Measurements from ENCODE around the gene IBA57.

The IBA57 gene

DNA sequence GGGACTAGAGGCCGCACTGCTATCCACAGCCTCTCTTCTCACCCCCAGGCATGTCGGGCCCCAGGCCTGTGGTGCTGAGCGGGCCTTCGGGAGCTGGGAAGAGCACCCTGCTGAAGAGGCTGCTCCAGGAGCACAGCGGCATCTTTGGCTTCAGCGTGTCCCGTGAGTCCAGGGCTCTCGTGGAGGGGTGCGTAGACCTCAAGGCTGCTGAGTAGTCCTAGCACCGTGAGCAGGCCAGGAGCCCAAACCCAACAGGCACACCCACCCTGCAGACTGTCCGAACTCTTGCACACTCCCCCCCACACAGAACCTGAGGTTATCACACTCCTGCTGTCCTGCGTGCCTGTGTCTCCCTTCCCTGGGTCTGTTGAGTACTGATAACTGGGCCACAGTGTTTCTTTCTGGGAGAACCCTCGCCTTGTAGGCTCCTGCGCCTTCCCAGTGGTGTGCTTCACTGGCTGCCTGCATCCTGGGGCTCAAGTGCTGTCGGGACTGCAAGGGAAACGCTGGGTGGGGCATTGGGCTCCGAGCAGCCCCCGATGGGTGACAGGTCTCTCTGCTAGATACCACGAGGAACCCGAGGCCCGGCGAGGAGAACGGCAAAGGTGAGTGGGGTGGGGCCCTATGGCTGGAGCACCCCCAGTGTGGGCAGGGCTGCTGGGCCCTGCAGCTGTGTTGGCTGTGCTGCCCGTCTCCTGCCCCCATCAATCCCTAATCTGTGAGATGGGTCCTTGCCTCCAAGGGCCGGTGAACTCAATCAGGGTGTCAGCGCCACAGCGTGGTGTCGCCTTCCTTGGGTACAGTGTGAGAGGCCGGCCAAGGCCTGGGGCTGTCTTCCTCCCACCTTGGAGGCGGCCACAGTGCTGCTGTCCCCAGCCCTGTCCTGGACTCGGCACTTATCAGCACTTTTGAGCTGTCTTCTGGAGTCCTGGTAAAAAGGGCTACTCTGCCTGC, 19.9 kb upstream of the IBA57 start:
- no peak for DNase-seq (ENCODE audit: low spot score)

- DNase-seq (ENCODE audit: low spot score), result no peak
Observed at GRCh38 chr1:228146417-228147150, 19.0 kb upstream of the IBA57 start.

DNA sequence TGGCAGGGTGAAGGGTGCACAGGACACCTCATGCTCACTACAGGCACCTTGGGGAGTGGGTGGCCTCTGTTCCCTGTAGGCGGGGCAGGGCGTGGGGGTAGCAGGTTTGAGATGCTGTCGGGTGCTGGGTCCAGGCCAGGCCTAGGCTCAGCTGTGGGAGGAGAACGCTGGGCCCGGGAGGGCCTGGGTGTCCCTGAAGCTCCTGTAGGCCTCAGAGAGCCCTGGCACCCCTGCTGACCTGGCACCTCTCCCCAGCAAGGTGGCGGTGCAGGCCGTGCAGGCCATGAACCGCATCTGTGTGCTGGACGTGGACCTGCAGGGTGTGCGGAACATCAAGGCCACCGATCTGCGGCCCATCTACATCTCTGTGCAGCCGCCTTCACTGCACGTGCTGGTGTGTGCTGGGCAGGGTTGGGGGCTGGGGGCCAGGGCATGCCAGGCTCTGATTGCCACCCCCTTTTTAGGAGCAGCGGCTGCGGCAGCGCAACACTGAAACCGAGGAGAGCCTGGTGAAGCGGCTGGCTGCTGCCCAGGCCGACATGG, 18.4 kb upstream of the IBA57 start:
- DNase-seq (ENCODE audit: low spot score), result no peak

GRCh38 chr1:228147768-228148167, 17.8 kb upstream of the IBA57 start:
- DNase-seq (ENCODE audit: low spot score), result no peak

DNA sequence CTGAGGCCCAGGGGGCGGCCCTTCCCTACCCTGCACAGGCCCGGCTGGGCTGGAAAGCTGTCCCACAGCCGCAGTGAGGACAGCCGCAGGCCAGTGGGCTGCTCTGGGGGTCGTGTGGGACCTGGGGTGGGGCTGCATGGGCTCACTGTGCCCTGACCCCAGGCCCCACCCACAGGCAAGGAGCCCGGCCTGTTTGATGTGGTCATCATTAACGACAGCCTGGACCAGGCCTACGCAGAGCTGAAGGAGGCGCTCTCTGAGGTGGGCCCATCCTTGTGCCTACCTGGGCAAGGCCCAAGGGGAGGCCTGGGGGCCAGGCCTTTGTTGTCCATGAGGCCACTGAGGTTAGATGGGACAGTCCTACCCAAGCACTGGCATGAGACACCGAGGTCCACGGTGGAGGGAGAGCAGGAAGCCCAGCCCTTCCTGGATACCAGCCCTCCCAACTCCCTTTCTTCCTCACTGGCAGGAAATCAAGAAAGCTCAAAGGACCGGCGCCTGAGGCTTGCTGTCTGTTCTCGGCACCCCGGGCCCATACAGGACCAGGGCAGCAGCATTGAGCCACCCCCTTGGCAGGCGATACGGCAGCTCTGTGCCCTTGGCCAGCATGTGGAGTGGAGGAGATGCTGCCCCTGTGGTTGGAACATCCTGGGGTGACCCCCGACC, 17.3 kb upstream of the IBA57 start:
- DNase-seq (ENCODE audit: low spot score), result no peak

DNA sequence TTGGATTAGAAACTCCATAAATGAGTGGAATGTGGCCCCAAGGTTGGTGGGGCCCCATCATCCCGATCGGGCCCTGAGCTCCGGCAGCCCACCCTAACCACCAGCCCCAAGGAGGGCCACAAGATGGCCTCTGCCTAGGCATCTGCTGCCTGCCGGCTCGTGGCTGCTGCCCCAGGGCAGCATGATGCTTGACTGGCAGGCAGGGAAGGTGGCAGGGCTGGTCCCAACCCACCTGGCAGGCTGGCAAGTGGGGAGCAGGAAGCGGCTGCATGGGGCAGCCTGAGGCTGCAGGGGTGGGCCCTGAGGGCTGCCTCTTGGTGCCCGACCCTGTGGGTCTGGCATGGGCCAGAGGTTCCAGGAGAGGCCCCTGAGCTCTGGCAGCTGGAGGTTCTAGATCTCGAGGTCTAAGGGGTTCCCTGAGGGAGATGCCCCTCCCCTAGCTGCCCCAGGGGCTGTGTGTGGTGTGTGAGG, 16.6 kb upstream of the IBA57 start:
- DNase-seq (ENCODE audit: low spot score), result no peak

- DNase-seq (ENCODE audit: low spot score), result no peak
Observed at GRCh38 chr1:228149406-228150119, 16.0 kb upstream of the IBA57 start, which contains the start of gene GJC2. GJC2 (plus strand) TSS chr1:228149930; CDS start chr1:228157759, 7,829 bp downstream.

- DNase-seq (ENCODE audit: low spot score), result no peak
Observed at GRCh38 chr1:228150120-228150460, 15.5 kb upstream of the IBA57 start.

GRCh38 chr1:228150461-228151179, 15.0 kb upstream of the IBA57 start:
- DNase-seq (ENCODE audit: low spot score), result no peak

DNA sequence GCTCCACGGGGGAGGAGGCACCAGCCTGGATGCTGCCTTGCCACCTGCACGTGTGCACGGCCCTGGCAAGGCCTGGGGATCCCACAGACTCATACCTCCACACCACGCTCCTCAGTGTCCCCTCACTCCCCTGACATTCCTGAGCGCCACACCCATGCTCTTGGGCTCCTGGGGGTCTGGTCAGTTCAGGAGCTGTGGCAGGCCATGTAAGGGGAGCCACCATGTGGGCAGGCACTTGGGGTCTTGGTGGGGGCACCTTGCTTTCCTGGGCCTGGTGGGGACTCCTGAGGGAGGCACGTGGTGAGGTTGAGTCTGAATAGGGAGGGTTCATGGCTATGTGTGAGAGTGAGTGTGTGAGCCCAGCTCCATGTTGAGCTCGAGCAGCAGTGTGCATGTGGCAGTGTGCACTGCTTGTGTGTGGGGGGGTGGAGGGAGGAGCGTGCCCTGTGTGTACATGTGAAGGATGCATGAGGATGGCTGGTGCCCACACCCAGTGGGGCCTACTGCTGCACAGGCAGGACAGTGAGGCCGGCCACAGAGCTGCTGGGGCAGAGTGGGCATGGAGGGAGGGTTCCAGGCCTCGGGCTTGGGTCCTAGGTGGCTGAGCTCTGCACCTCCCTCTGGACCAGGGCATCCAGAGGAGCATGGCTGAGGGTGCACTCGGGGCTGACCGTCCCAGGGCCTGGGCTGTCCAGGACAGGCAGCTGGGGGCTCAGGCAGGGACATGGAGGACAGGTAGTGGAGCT, 14.3 kb upstream of the IBA57 start:
- DNase-seq (ENCODE audit: low spot score), result no peak

DNA sequence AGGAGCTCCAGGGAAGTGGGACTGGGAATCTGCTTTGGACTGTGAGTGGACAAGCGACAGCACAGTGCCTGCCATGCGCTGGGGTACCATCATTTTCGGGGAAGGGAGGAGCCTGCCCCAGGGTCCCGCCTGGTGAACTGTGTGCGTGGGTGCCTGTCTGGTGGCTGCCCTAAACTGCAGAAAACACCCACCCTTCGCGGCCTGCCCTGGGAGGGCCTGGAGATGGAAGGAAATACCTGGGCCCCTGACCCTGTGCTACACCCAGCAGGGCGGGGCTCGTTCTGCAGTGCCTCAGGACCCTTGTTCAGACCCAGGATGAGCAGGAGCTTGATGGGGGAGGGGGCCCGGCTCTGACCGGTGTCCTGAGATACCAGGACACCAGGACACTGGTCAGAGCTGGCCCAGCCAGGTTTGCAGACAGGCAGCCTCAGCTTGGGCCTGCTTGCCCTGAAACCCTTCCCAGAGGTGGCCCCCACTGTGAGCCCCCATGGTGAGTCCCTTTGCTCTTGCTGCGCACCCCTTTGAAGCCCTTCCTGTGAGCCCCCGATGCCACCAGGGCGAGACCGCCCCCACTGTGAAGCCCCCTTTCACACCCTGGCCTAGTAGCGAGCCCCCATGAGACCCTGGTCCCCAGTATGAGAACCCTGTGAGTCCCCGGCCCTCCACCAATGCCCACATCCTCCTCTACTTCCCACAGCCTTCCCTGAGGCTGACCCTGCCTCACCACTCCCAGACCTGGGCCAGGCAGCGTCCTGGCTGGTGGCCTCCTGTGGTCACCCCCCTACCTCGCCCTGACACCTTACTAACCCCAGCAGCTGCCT, 13.3 kb upstream of the IBA57 start:
- DNase-seq (ENCODE audit: low spot score), result no peak

GRCh38 chr1:228152918-228153258, 12.7 kb upstream of the IBA57 start:
- no peak for DNase-seq (ENCODE audit: low spot score)

GRCh38 chr1:228154021-228154669, 11.5 kb upstream of the IBA57 start:
- DNase-seq (ENCODE audit: low spot score), result no peak

DNA sequence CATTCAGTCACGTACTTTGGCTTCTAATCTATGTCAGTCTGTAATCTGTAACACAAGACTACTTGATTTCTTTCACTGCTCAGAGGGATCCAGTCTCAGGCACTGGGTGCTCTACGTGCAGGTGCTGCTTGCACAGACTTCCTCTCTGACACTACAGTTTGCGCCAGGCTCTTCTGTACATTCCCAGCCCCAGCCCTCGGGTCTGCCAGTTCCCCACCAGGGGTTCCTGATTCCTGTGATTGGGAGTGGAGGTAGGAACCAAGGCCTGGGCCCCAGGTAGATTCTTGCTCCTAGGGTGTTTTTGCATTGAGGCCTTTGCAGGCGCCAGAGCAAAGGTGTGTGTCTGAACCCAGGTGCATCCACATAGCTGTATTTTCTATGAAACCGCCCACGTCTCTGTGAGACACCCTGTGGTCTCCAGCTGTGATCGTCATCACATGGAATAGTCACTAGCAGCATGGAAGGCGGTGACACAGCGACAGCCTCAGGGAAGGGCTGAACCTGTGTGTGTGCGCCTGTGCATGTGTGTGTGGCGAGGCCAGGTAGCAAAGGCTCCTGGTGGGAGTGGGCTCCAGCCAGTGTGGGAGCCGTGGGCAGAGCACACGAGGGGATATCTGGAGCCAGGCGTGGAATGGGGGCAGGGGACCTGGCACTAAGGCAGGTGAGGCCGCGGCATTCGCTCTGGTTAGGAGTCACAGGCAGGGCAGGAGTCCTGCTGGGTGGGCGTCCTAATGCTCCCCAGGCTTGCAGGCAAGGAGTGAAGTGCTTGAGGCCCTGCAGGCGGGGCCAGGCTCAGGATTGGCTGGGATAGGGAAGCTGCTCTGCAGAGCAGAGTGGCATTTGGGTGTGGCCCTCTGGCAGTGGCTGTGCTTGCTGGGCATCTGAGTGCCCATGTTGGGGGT, 10.7 kb upstream of the IBA57 start:
- no peak for DNase-seq (ENCODE audit: low spot score)

DNA sequence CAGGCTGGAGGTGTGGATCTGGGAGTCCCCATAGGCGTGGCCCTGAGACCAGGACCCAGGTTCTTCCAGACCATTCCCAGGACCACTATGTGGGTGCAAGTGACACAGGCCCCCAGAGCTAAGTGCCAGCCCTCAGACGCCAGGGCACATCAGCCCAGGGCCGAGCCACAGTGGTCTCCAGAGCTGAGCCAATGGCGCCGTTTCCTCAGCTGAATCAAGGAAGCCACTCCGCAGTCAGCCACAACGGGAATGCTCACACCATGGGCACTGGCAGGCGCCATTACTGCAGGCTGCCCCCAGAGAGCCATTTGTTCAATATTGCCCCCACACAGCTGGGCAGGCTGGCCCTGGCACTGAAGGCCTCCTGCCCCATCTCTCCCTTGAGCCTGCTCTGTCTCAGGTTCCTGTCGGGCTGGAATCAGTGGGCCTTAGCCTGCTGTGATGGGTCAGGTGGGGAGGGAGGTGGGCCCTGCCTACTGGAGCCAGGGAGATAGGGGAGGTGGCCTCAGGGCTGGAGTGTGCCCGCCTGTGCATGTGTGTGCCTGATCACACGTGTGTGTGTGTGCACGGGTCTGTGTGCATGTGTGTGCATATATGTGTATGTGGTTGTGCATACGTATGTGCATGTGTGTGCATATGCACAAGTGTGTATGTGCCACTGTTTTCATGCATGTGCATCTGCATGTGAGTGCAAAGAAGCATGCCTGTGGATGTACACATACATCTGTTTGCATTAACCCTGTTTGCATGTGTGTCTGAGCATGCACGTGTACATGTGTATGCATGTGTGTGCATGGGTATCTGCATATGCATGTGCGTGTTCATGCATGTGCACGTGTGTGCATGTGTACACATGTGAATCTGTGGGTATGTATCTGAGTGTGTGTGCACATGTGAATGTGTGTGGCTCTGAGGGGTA, 9.7 kb upstream of the IBA57 start:
- no peak for DNase-seq (ENCODE audit: low spot score)

GRCh38 chr1:228156515-228156881, 9.1 kb upstream of the IBA57 start:
- no peak for DNase-seq (ENCODE audit: low spot score)

Data from CD4-positive, alpha-beta T cell treated with Interleukin-2 at 100 ng/mL for 4 hours (primary cell).